Panc1 (cell line): ENCODE results near the gene PARD3. TPM values are rescaled to one million over a fixed set of nuclear protein-coding genes. Genes with fewer than 3 reads are reported as not detected.

Experiments
- ATAC-seq: fragments of 200-7000 bp; cut with Tn5 transposase; 2 replicates; pipeline ENCODE4 v1.9.1; 2020; ENCODE audit warnings: mild to moderate bottlenecking, moderate library complexity
- BruUV-seq: library from RNA; stranded (reverse); fragments of 400-500 nt; replicated peaks from 2 replicates; lab custom pipeline; 2021; lab: Mats Ljungman, UMichigan
- CTCF ChIA-PET: fragments of 300-600 bp; sonication (Branson Sonifier 250); formaldehyde crosslinking; loops from one replicate; lab custom pipeline; 2022; ENCODE audit warnings: antibody characterized with exemption; lab: Charles Lee
- POLR2A ChIA-PET: fragments of 300-600 bp; sonication (Branson Sonifier 250); formaldehyde crosslinking; loops from one replicate; lab custom pipeline; 2022; ENCODE audit warnings: antibody characterized with exemption; lab: Charles Lee
- DNase-seq: peaks from one replicate; pipeline ENCODE4 v3.0.0-alpha.2; 2010; ENCODE audit warnings: low read depth, low spot score
- H3K27ac ChIP-seq: 2 replicates; pipeline ENCODE4 v1.5.1; 2011; ENCODE audit warnings: mild to moderate bottlenecking, low read length, inconsistent platforms
- H3K27me3 ChIP-seq: fragments of 200-500 bp; sonication (Bioruptor generic); 2 replicates; pipeline ENCODE4 v1.6.0; 2014; ENCODE audit warnings: low read length, inconsistent platforms; ENCODE audit not compliant: control insufficient read depth, insufficient read depth
- H3K36me3 ChIP-seq: fragments of 200-500 bp; sonication (Bioruptor generic); 2 replicates; pipeline ENCODE4 v1.5.1; 2014; ENCODE audit warnings: inconsistent platforms, mild to moderate bottlenecking, low read length, moderate library complexity; ENCODE audit not compliant: control insufficient read depth, insufficient read depth
- H3K4me1 ChIP-seq: 2 replicates; pipeline ENCODE4 v1.5.1; 2011; ENCODE audit warnings: inconsistent platforms, mild to moderate bottlenecking, low read length, moderate library complexity; ENCODE audit not compliant: control insufficient read depth, insufficient read depth
- H3K4me3 ChIP-seq, 2 experiments: 2 replicates each; pipeline ENCODE4 v1.5.1; 2011 to 2012; ENCODE audit warnings: low read depth in 2 of 2, low read length in 2 of 2, mild to moderate bottlenecking in 2 of 2, inconsistent platforms in 1 of 2, moderate library complexity in 1 of 2
- H3K9me3 ChIP-seq: fragments of 200-500 bp; sonication (Bioruptor generic); 2 replicates; pipeline ENCODE4 v1.5.1; 2014; ENCODE audit warnings: low read depth, mild to moderate bottlenecking, inconsistent platforms, low read length, moderate library complexity; ENCODE audit not compliant: control insufficient read depth, insufficient read depth
- CTCF ChIP-seq: fragments of 450-650 bp; IDR thresholded peaks from 2 replicates; pipeline ENCODE4 v1.5.1; 2017; ENCODE audit warnings: mild to moderate bottlenecking
- POLR2AphosphoS5 ChIP-seq: IDR thresholded peaks from 2 replicates; pipeline ENCODE4 v1.6.1; 2012; ENCODE audit warnings: mild to moderate bottlenecking, low read depth, low read length, moderate library complexity
- REST ChIP-seq, 2 experiments: IDR thresholded peaks; 2 replicates each; pipeline ENCODE4 v1.6.1; 2011 to 2012; ENCODE audit warnings: low read depth in 2 of 2, control low read depth in 1 of 2, low read length in 1 of 2, mild to moderate bottlenecking in 1 of 2, moderate library complexity in 1 of 2; ENCODE audit not compliant: insufficient read depth in 1 of 2
- SIN3A ChIP-seq: IDR thresholded peaks from 2 replicates; pipeline ENCODE4 v1.6.1; 2012; ENCODE audit warnings: low read depth, mild to moderate bottlenecking, low read length, moderate library complexity, borderline replicate concordance; ENCODE audit not compliant: insufficient read depth
- TCF7L2 ChIP-seq: IDR thresholded peaks from 2 replicates; pipeline ENCODE4 v1.6.1; 2011; ENCODE audit warnings: mild to moderate bottlenecking, low read depth, low read length, inconsistent platforms
- in situ Hi-C: cut with HindIII; loops from 2 replicates; pipeline ENCODE4 v1.10.0; 2016; ENCODE audit warnings: low sequenced_read_pairs, low pct_unique_long_range_greater_than_20kb
- intact Hi-C: fragments of 100-400 bp; cut with micrococcal nuclease; formaldehyde crosslinking; loops from one replicate; pipeline ENCODE4 v1.10.0; 2022; ENCODE audit not compliant: unreplicated experiment
- total RNA-seq: library from RNA; stranded (reverse); gene quantifications from one replicate; pipeline ENCODE4 v1.2.1, GENCODE V29; 2021; ENCODE audit not compliant: unreplicated experiment

The PARD3 gene
- total RNA-seq, 1 experiment from 2014 or later: 29.8 TPM

GRCh38 chr10:34299105-34299611, 515.9 kb downstream of the PARD3 start:
- Histone ChIP-seq H3K27ac (no peak overlapping the region), H3K27me3 (no peaks in the 10 kb centered on the region), H3K9me3 (no peaks in the 10 kb centered on the region), H3K36me3 (no peaks in the 10 kb centered on the region), H3K4me3 (no peak overlapping the region), H3K4me1 (no peaks in the 10 kb centered on the region)
- TF ChIP-seq TCF7L2: no peak
- TF ChIP-seq SIN3A: no peak
- TF ChIP-seq CTCF: no peak
- no peak for TF ChIP-seq REST (IDR thresholded peaks at IDR 0.05; ENCODE audit: insufficient read depth in 1 of 2, low read depth in 2 of 2, low read length in 1 of 2)
- no peak for TF ChIP-seq POLR2AphosphoS5
- no TSS peak for BruUV-seq
- ChIA-PET CTCF (no interaction called here), POLR2A (no interaction called here)
- intact Hi-C loops (no loop called here), in situ Hi-C loops (no loop called here)
- DNase-seq: no peak
- ATAC-seq: no peak

- intact Hi-C loops (no loop called here), in situ Hi-C loops (no loop called here)
- BruUV-seq: no TSS peak
- no peaks in the 10 kb centered on the region for H3K4me1 ChIP-seq
- H3K27ac ChIP-seq: no peak overlapping the region
- ATAC-seq: no peak
- ChIA-PET CTCF (interaction anchor here (0.6 kb wide), 1 partner anchor 1229 kb away, joined by 6 read pairs; no protein-coding TSS in a partner anchor), POLR2A (no interaction called here)
- H3K9me3 ChIP-seq: no peaks in the 10 kb centered on the region
- DNase-seq: no peak
- H3K36me3 ChIP-seq: no peaks in the 10 kb centered on the region
- TF ChIP-seq REST (IDR thresholded peaks at IDR 0.05; ENCODE audit: insufficient read depth in 1 of 2, low read depth in 2 of 2, low read length in 1 of 2) (no peak), TCF7L2 (no peak), SIN3A (no peak), CTCF (no peak), POLR2AphosphoS5 (no peak)
- H3K4me3 ChIP-seq: no peak overlapping the region
- H3K27me3 ChIP-seq: no peaks in the 10 kb centered on the region
Measured at GRCh38 chr10:34298346-34298818, 516.7 kb downstream of the PARD3 start.
